ENCODE results near the gene PTPRF.

- TF ChIP-seq CTBP1 (IDR thresholded peaks at IDR 0.05; ENCODE audit: borderline replicate concordance) (no peak), BHLHE40 (IDR thresholded peaks at IDR 0.05; ENCODE audit: borderline replicate concordance) (no peak), FOXM1 (IDR thresholded peaks at IDR 0.05; ENCODE audit: borderline replicate concordance) (no peak), SP1 (IDR thresholded peaks at IDR 0.05) (no peak), FOXK2 (IDR thresholded peaks at IDR 0.05) (no peak)
Measured at GRCh38 chr1:43543567-43543966, 12.9 kb downstream of the PTPRF start.

All from HEK293T (cell line).